GM19240 (cell line): ENCODE data around the gene FAM83D.
"Not testable (repeated sequence)": the region's sequence is repeated elsewhere in the genome, so short reads cannot be mapped to it uniquely, and the experiment has no call there.

Experiments used
- DNase-seq: peaks from one replicate; pipeline ENCODE4 v3.0.0; 2011; ENCODE audit warnings: low spot score; ENCODE audit not compliant: insufficient read length

Gene FAM83D

GRCh38 chr20:38962044-38962927, 36.1 kb downstream of the FAM83D start, which contains the start of gene DHX35:
Gene DHX35 (plus strand): TSS chr20:38962344. CDS start chr20:38962368, 24 bp downstream.
- peak; percentile 92 for DNase-seq

GRCh38 chr20:38962928-38963401, 36.7 kb downstream of the FAM83D start:
- no peak for DNase-seq

DNA sequence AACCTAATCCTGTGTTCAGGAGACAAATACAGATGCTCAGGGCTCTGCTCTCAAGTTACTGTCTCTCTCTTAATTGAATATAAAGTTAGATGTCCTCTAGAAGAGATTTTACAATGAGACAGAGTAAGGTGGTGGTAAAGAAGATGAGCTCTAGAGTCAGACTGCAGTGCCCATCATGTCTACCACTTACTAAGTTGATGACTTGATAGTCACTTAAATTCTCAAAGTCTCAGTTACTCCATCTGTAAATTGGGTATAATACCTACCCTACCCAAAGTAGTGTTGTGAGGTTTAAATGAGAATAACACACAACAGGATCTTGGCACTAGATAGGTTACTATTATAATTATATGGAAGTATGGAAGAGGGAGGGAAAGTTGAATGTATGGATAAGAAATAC, 37.5 kb downstream of the FAM83D start:
- DNase-seq = no peak

DNA sequence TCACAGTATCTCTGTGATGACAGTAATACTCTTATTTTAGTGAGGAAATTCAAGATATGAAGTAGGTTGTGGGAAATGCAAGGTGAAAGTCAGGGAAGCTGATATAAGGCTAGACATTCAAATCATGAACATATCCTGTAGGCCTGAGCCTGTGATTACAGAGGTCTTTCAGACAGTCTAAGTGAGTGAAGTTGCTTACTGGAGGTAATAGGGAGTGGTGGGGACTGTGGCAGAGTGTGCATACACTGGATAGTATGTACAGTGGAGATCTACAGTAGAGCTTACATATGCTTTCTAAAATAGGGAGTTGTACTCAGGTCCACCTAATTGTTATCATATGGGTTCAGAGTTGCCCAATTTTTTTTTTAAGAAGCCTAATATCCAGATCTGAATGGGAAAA, 39.0 kb downstream of the FAM83D start:
- no peak for DNase-seq

- no peak for DNase-seq
These were observed 41.9 kb downstream of the FAM83D start for GRCh38 chr20:38968090-38968489.

DNA sequence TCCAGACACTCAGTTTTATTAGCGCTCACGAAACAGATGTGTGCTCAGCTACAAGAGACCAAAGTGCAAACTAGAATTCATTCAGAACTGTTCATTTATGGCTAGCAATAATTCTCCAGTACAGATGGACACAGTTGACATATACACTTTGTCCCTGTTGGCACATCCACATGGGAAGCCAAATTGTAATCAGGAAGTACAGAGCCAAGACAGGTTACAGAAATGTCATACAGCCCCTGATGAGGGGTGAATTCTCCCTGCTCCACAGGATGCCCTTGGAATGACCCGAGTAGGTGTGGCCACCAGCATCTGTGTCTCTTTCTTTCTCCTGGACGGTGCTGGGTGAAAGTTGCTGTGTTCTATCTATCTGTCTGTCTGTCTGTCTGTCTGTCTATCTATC, 43.5 kb downstream of the FAM83D start:
- no peak for DNase-seq

DNA sequence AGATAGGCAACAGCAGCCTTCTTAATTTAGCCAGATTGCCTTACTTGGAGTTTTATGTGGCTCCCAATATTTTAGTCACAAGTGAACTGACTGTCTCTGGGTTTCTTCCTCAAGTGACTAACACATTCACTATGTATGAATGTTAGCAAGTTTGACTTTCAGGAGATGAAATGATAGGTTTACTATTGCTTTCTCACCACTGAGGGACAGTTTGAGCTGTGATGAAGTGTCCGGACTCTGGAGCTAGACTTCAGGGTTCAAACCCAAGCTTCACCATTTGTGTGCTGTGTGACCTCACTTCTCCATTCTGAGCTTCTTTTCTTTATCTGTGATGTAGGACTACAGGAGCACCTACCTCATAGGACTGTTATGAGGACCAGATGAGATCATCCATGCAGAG, 44.1 kb downstream of the FAM83D start:
- no peak for DNase-seq

DNA sequence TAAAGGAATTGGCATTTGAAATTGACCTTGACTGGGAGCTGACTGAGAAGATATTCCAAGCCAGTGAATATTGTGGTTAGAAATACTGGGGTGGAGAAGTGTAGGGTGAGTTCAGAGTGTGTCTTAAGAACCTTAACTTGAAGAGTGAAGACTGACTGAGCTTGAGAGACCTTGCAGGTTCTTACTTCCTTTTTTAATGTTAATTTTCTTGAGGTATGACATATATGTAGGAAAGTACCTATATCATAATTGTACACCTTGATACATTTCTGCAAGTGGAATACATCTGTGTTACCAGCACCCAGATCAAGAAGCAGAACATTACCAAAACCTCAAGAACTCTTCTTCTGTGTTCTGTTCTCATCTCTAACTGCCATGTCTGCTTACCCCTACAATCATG, 46.9 kb downstream of the FAM83D start:
- DNase-seq = no peak

DNA sequence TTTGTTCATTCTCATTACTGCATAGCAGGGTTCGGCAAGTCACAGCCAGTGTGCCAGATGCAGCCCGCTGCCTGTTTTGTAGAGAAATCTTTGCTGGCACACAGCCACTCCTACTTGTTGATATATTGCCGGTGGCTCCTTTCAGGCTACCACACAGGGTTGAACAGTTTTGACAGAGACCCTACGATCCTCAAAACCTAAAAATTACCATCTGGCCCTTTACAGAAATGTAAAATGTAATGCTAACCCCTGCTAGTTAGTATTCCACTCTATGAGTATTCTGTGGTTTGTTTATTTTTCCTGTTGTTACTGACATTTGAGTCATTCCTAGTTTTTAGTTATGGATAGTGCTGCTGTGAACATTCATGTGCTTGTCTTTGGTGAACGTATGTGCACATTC, 47.4 kb downstream of the FAM83D start:
- DNase-seq = no peak

DNA sequence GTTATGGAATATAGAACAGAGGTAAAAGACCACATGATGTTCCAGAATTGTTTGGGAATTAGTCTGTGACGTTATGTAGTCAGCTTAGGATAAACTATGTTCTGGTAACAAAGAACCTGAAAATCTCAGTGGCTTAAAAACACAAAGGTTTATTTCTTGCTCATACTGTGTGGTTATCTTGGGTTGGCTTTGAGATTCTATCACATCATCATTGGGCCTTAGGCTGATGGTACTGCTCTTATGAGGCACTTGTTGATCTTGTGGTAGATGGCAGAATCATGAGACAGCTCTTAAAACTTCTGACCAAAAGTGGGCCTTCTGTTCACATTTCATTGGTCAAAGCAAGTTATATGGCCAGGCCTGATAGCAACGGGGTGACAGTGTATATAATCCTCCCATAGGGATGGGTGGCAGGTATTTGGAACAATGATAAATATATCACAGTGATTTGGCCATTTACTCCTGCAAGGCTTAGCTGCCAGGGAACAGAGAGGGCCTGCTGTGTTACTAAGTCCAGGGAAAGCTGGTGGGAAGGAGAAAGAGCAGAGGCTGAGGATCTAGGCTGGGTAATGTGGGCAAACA, 49.4 kb downstream of the FAM83D start:
- no peak for DNase-seq

DNA sequence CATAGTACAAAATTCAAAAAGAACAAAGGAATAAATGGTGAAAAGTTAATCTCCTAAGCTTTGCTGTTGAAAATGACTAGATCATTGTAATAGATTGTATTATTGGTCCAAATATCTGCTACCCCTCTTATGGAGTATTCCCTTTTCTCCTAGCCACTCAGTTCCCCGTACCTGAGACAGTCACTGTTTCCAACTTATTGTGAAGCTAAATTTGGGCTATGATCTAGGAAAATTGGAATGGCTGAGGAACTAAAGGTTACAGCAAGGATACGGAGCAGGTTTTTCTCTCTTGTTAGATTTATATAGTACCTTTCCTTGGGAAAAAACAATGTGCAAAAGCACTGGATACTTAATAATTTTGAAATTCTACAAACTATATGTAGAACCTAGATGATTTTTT, 53.2 kb downstream of the FAM83D start:
- DNase-seq = no peak

DNA sequence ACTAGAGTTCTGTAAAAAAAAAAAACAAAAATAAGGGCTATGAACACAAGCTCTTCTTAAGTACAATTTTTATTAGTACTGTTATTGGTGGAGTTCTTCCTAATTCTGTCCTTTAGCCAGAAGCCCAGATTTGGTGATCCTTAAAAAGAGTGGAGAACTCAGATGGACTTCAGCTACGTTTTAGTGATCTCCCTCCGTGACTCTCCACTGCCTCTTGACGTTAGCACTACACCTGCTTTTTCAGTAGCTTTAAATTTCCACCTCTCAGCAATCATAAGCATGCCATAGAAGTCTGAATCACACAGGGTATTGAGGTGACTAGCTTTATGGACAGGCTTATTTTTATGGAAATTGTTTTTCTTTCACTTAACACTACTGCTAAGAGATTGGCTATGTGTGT, 53.6 kb downstream of the FAM83D start:
- DNase-seq = no peak

DNA sequence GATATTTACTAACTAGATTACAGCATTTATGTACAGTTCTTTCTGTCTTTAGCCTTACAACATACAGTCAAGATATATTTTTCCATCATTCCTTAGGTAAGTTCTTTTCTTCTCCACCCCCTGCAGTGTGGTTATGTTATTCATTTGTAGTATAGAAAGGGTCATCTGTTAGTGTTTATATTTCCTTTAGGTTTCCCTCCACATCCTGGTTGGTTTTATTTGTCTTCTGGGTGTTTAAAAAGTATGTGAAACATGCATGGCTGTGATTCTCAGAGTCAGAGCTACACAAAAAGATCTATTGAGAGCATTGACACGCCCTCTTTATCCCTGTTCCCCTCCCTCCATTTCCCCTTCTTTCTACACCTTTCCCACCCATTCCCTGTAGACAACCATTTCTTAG, 56.1 kb downstream of the FAM83D start:
- no peak for DNase-seq

DNA sequence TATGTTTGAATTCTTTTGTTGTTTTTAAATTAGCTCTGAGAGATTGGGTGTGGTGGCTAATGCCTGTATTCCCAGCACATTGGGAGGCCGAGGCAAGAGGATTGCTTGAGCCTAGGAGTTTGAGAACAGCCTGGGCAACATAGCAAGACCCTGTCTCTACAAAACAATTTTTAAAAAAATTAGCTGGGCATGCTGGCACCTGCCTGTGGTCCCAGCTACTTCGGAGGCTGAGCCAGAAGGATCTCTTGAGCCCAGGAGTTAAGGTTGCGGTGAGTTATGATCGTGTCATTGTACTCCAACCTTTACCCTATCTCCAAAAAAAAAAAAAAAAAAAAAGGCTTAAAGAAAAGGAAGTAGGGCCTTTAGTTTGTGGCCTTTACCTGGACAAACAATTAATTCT, 58.8 kb downstream of the FAM83D start:
- no peak for DNase-seq

GRCh38 chr20:38985603-38986170, 59.5 kb downstream of the FAM83D start:
- no peak for DNase-seq

GRCh38 chr20:38986663-38987062, 60.4 kb downstream of the FAM83D start:
- DNase-seq = no peak

- DNase-seq = peak; percentile 28
These were observed 61.6 kb downstream of the FAM83D start for GRCh38 chr20:38987777-38988176.

DNA sequence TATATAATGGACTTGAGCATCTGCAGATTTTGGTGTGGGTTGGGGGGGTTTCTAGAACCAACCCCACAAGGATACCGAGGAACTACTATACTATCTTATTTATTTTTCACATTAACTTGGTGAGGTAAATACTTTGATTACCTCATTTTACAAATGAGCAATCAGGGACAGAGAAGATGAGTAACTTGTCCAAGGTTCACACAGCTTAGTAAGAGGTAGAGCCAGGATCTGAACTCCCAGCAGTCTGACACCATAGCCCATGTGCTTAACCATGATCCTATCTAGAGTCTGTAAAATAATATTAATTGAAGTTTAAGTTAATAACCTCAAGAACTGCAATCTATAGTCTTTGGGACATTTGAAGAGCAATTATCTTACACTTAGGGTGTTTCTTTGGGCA, 64.5 kb downstream of the FAM83D start:
- DNase-seq = no peak

DNA sequence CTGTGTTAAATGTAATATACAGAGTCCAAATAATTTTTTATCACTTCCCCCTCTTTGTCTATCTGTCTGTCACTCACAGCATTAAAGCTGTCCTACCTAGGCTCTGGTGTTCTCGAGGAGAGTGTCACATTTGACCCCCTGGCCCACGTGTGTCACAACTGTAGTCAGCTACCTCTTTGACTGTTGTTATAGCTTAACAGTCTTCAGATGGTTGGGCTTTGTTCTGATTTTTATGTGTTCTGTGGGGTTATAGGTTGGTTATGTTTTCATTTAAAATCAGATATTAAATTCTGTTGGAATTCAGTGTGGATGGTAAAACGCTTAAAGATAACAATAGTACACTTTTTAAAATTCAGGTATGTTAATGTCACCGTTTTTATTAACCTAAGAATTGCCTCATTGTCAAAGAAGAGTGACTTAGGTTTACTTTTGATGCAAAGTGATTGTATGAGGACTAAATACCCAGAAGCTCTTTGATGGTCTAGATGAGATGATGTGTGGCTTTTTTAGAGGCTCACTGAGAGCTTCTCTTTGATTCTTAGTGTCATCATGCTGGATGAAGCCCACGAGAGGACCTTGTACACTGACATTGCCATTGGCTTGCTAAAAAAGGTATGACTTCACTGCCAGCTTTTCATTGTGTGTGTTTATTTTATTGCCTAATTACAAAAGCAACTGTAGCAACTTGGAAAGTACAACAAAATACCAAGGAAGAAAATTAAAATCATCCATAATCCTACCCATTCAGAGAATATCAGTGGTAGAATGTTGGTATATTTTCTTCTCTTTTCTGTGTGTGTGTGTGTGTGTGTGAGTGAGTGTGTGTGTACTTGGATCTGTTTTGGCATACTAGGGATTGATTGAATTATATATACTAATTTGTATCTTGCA, 65.8 kb downstream of the FAM83D start:
- DNase-seq = no peak

- no peak for DNase-seq
These were observed 69.4 kb downstream of the FAM83D start for GRCh38 chr20:38995536-38996044.

GRCh38 chr20:38996866-38997265, 70.6 kb downstream of the FAM83D start:
- not testable (repeated sequence) for DNase-seq
